CD4-positive, alpha-beta T cell treated with Interleukin-4 for 1 hour (primary cell): ENCODE measurements around the gene DPYSL5.
A peak's percentile ranks its signal among the peaks of the same experiment; 100 is the strongest.

ENCODE experiments used
- DNase-seq, 2 donors: peaks; one replicate each; pipeline ENCODE4 v3.0.0-alpha.2; 2020 to 2022

The DPYSL5 gene

GRCh38 chr2:26934335-26934724 lies 86.4 kb downstream of the DPYSL5 start:
- no peak for DNase-seq

GRCh38 chr2:26934985-26935384 lies 87.1 kb downstream of the DPYSL5 start:
- no peak for DNase-seq

GRCh38 chr2:26936855-26937254 lies 88.9 kb downstream of the DPYSL5 start:
- no peak for DNase-seq

GRCh38 chr2:26938399-26939118 lies 90.6 kb downstream of the DPYSL5 start:
- DNase-seq: no peak

- DNase-seq: no peak
Observed at GRCh38 chr2:26940001-26940400, 92.1 kb downstream of the DPYSL5 start.

- DNase-seq: no peak
Observed at GRCh38 chr2:26941486-26941885, 93.6 kb downstream of the DPYSL5 start.

- DNase-seq: peak; percentile 51
Observed at GRCh38 chr2:26942543-26943295, 94.8 kb downstream of the DPYSL5 start.

- no peak for DNase-seq
Observed at GRCh38 chr2:26945991-26946750, 98.2 kb downstream of the DPYSL5 start.

GRCh38 chr2:26946841-26947784 lies 99.2 kb downstream of the DPYSL5 start:
- no peak for DNase-seq

- DNase-seq: no peak
Observed at GRCh38 chr2:26948800-26949199, 100.9 kb downstream of the DPYSL5 start.

GRCh38 chr2:26950246-26950645 lies 102.3 kb downstream of the DPYSL5 start:
- DNase-seq: no peak

- DNase-seq: no peak
Observed at GRCh38 chr2:26951236-26951635, 103.3 kb downstream of the DPYSL5 start.

GRCh38 chr2:26952374-26952773 lies 104.4 kb downstream of the DPYSL5 start:
- DNase-seq: no peak

- no peak for DNase-seq
Observed at GRCh38 chr2:26954135-26954534, 106.2 kb downstream of the DPYSL5 start.

GRCh38 chr2:26957041-26957440 lies 109.1 kb downstream of the DPYSL5 start:
- no peak for DNase-seq

- DNase-seq: no peak
Observed at GRCh38 chr2:26957534-26957933, 109.6 kb downstream of the DPYSL5 start.

- no peak for DNase-seq
Observed at GRCh38 chr2:26959331-26959730, 111.4 kb downstream of the DPYSL5 start.

- no peak for DNase-seq
Observed at GRCh38 chr2:26964446-26965130, 116.7 kb downstream of the DPYSL5 start.

- DNase-seq: no peak
Observed at GRCh38 chr2:26968001-26968400, 120.1 kb downstream of the DPYSL5 start.

GRCh38 chr2:26969077-26969844 lies 121.3 kb downstream of the DPYSL5 start:
- no peak for DNase-seq
